SU-DHL-6 (cell line): ENCODE results near the gene RHBG.

Experiments used
- EZH2phosphoT487 ChIP-seq: fragments of 200-600 bp; sonication (generic), shearing (Covaris generic); conservative IDR thresholded peaks from 2 replicates; pipeline ENCODE4 v1.6.1; 2018; ENCODE audit warnings: mild to moderate bottlenecking, antibody characterized with exemption, low read length, moderate library complexity, mixed read lengths
- TF ChIP-seq, protein P1 (sequence below): fragments of 200-600 bp; sonication (generic); IDR thresholded peaks from one replicate; pipeline ENCODE4 v1.5.1; 2017; ENCODE audit warnings: antibody characterized with exemption, mild to moderate bottlenecking, low read length, moderate library complexity; ENCODE audit not compliant: insufficient read depth, poor library complexity, severe bottlenecking

GRCh38 chr1:156422602-156423091 lies 53.6 kb downstream of the RHBG start:
- TF ChIP-seq, protein P1, sequence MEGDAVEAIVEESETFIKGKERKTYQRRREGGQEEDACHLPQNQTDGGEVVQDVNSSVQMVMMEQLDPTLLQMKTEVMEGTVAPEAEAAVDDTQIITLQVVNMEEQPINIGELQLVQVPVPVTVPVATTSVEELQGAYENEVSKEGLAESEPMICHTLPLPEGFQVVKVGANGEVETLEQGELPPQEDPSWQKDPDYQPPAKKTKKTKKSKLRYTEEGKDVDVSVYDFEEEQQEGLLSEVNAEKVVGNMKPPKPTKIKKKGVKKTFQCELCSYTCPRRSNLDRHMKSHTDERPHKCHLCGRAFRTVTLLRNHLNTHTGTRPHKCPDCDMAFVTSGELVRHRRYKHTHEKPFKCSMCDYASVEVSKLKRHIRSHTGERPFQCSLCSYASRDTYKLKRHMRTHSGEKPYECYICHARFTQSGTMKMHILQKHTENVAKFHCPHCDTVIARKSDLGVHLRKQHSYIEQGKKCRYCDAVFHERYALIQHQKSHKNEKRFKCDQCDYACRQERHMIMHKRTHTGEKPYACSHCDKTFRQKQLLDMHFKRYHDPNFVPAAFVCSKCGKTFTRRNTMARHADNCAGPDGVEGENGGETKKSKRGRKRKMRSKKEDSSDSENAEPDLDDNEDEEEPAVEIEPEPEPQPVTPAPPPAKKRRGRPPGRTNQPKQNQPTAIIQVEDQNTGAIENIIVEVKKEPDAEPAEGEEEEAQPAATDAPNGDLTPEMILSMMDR: no peak
- TF ChIP-seq EZH2phosphoT487: no peak
